ENCODE measurements around the gene COPS7A. TPM values are rescaled to one million over a fixed set of nuclear protein-coding genes. Genes with fewer than 3 reads are reported as not detected.

Gene COPS7A
- total RNA-seq, 4 donors from 2014 or later: 39.0 to 55.6 (median 45.4) TPM

- TF ChIP-seq, protein P1, sequence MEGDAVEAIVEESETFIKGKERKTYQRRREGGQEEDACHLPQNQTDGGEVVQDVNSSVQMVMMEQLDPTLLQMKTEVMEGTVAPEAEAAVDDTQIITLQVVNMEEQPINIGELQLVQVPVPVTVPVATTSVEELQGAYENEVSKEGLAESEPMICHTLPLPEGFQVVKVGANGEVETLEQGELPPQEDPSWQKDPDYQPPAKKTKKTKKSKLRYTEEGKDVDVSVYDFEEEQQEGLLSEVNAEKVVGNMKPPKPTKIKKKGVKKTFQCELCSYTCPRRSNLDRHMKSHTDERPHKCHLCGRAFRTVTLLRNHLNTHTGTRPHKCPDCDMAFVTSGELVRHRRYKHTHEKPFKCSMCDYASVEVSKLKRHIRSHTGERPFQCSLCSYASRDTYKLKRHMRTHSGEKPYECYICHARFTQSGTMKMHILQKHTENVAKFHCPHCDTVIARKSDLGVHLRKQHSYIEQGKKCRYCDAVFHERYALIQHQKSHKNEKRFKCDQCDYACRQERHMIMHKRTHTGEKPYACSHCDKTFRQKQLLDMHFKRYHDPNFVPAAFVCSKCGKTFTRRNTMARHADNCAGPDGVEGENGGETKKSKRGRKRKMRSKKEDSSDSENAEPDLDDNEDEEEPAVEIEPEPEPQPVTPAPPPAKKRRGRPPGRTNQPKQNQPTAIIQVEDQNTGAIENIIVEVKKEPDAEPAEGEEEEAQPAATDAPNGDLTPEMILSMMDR (IDR thresholded peaks at IDR 0.05; ENCODE audit: low read depth): no peak
Observed at GRCh38 chr12:6708960-6709394, 14.9 kb upstream of the COPS7A start.

- TF ChIP-seq, protein P1 (IDR thresholded peaks at IDR 0.05; ENCODE audit: low read depth): no peak
Observed at GRCh38 chr12:6716874-6717437, 6.9 kb upstream of the COPS7A start.

- TF ChIP-seq, protein P1 (IDR thresholded peaks at IDR 0.05; ENCODE audit: low read depth): no peak
Observed at GRCh38 chr12:6722863-6723262, 983 bp upstream of the COPS7A start.

DNA sequence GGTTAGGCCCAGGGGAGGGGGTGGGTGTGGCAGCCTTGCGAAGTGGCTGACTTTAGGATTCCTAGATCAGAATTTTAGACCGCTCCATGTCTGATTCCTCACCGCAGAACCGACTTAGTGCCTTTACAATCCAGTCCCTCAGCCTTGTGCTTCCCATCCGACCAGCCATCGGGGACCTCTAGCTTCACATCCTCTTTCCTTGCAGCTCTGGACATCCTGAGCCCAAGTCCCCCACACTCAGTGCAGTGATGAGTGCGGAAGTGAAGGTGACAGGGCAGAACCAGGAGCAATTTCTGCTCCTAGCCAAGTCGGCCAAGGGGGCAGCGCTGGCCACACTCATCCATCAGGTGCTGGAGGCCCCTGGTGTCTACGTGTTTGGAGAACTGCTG lies 557 bp downstream of the COPS7A start:
- TF ChIP-seq, protein P1 (IDR thresholded peaks at IDR 0.05; ENCODE audit: low read depth): no peak

- TF ChIP-seq, protein P1 (IDR thresholded peaks at IDR 0.05; ENCODE audit: low read depth): no peak
Observed at GRCh38 chr12:6725350-6725749, 1.5 kb downstream of the COPS7A start.

- TF ChIP-seq, protein P1 (IDR thresholded peaks at IDR 0.05; ENCODE audit: low read depth): no peak
Observed at GRCh38 chr12:6729186-6729585, 5.3 kb downstream of the COPS7A start.

- TF ChIP-seq, protein P1 (IDR thresholded peaks at IDR 0.05; ENCODE audit: low read depth): no peak
Observed at GRCh38 chr12:6730169-6730568, 6.3 kb downstream of the COPS7A start.
